ENCODE results near the gene OR13D1.

DNA sequence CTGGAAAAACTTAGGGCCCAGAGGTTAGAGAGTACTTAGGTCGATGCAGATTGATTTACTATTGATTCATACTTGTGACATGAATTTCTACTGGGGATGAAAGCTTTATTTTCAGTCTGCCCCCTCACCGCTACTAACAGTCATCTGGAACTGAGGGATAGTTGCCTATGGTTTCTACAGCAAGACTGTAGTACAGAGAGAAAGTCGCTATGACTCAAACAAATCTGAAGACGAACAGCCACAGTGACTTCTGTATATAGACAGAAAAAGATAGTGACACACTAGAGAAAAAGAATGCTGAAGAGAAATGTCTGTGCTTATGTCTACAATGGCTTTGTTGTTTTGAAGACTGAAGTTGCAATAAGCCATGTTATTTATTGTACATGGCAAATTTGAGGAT, 17.3 kb downstream of the OR13D1 start:
- TF ChIP-seq, protein P1, sequence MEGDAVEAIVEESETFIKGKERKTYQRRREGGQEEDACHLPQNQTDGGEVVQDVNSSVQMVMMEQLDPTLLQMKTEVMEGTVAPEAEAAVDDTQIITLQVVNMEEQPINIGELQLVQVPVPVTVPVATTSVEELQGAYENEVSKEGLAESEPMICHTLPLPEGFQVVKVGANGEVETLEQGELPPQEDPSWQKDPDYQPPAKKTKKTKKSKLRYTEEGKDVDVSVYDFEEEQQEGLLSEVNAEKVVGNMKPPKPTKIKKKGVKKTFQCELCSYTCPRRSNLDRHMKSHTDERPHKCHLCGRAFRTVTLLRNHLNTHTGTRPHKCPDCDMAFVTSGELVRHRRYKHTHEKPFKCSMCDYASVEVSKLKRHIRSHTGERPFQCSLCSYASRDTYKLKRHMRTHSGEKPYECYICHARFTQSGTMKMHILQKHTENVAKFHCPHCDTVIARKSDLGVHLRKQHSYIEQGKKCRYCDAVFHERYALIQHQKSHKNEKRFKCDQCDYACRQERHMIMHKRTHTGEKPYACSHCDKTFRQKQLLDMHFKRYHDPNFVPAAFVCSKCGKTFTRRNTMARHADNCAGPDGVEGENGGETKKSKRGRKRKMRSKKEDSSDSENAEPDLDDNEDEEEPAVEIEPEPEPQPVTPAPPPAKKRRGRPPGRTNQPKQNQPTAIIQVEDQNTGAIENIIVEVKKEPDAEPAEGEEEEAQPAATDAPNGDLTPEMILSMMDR (IDR thresholded peaks at IDR 0.05): no peak
- TF ChIP-seq POLR2A (IDR thresholded peaks at IDR 0.05): no peak

Data from Peyer's patch (tissue), 4 donors.